Suprapubic skin (tissue), 4 donors: ENCODE measurements around the gene PDIA6.

Experiments used
- CTCF ChIP-seq, 2 donors: fragments of 200-600 bp in 1 of 2; fragments of 450-650 bp in 1 of 2; sonication (generic) in 1 of 2; IDR thresholded peaks; one replicate each; pipeline ENCODE4 v1.5.1; 2016 to 2019; ENCODE audit warnings: antibody characterized with exemption in 2 of 2, mild to moderate bottlenecking in 1 of 2, moderate library complexity in 1 of 2
- EP300 ChIP-seq: sonication (generic); formaldehyde crosslinking; IDR thresholded peaks from one replicate; pipeline ENCODE4 v1.6.1; 2017; ENCODE audit warnings: antibody characterized with exemption
- POLR2A ChIP-seq, 2 donors: fragments of 450-650 bp; IDR thresholded peaks; one replicate each; pipeline ENCODE4 v1.6.1; 2017; ENCODE audit warnings: antibody characterized with exemption in 2 of 2, mild to moderate bottlenecking in 2 of 2, moderate library complexity in 2 of 2
- POLR2AphosphoS5 ChIP-seq, 3 donors: sonication (generic); formaldehyde crosslinking; IDR thresholded peaks; one replicate each; pipeline ENCODE4 v1.6.1; 2017; ENCODE audit warnings: antibody characterized with exemption in 3 of 3

GRCh38 chr2:10785260-10785659, 27.3 kb downstream of the PDIA6 start:
- no peak for TF ChIP-seq POLR2A (IDR thresholded peaks at IDR 0.05)
- no peak for TF ChIP-seq CTCF (IDR thresholded peaks at IDR 0.05)
- TF ChIP-seq EP300 = no peak
- no peak for TF ChIP-seq POLR2AphosphoS5 (IDR thresholded peaks at IDR 0.05)
